OCI-LY1 (cell line): ENCODE data around the gene OTOS.

Source experiments
- H2AFZ ChIP-seq: fragments of 200-600 bp; sonication (generic), shearing (Covaris generic); 2 replicates; pipeline ENCODE4 v1.6.0; 2014; ENCODE audit warnings: antibody characterized with exemption, mild to moderate bottlenecking, low read length
- H3F3A ChIP-seq: fragments of 200-600 bp; sonication (generic), shearing (Covaris generic); 2 replicates; pipeline ENCODE4 v1.6.0; 2014; ENCODE audit warnings: mild to moderate bottlenecking, antibody characterized with exemption, low read length, moderate library complexity; ENCODE audit not compliant: insufficient read depth
- H3K27ac ChIP-seq: fragments of 200-600 bp; sonication (generic); 2 replicates; pipeline ENCODE4 v1.5.1; 2014; ENCODE audit warnings: low read length, mixed run types, mild to moderate bottlenecking, low read depth; ENCODE audit not compliant: poor library complexity, severe bottlenecking
- H3K27me3 ChIP-seq: fragments of 200-600 bp; sonication (generic); 2 replicates; pipeline ENCODE4 v1.6.0; 2014; ENCODE audit warnings: antibody characterized with exemption, mild to moderate bottlenecking, low read length, moderate library complexity; ENCODE audit not compliant: insufficient read depth
- H3K36me3 ChIP-seq: fragments of 200-600 bp; sonication (generic); 2 replicates; pipeline ENCODE4 v1.6.1; 2014; ENCODE audit warnings: mild to moderate bottlenecking, antibody characterized with exemption, low read length, moderate library complexity, mixed read lengths; ENCODE audit not compliant: insufficient read depth
- H3K4me1 ChIP-seq: fragments of 200-600 bp; sonication (generic); 2 replicates; pipeline ENCODE4 v1.5.1; 2014; ENCODE audit warnings: mild to moderate bottlenecking, low read length, moderate library complexity; ENCODE audit not compliant: insufficient read depth, severe bottlenecking
- H3K4me2 ChIP-seq: fragments of 200-600 bp; sonication (generic), shearing (Covaris generic); 2 replicates; pipeline ENCODE4 v1.6.1; 2014; ENCODE audit warnings: low read length
- H3K4me3 ChIP-seq: fragments of 200-600 bp; sonication (generic); 2 replicates; pipeline ENCODE4 v1.5.1; 2014; ENCODE audit warnings: low read length, low read depth, mild to moderate bottlenecking, mixed read lengths; ENCODE audit not compliant: poor library complexity, severe bottlenecking
- H3K79me2 ChIP-seq: fragments of 200-600 bp; shearing (Covaris generic); 2 replicates; pipeline ENCODE4 v1.6.1; 2016; ENCODE audit warnings: mixed run types, low read length, mixed read lengths; ENCODE audit not compliant: insufficient read depth
- H3K9ac ChIP-seq: fragments of 200-600 bp; sonication (generic), shearing (Covaris generic); 2 replicates; pipeline ENCODE4 v1.6.1; 2014; ENCODE audit warnings: mild to moderate bottlenecking, low read length, mixed read lengths
- H3K9me2 ChIP-seq: fragments of 200-600 bp; sonication (generic), shearing (Covaris generic); 2 replicates; pipeline ENCODE4 v1.6.1; 2014; ENCODE audit warnings: low read depth, mild to moderate bottlenecking, low read length, mixed read lengths
- H3K9me3 ChIP-seq: fragments of 200-600 bp; shearing (Covaris generic); 2 replicates; pipeline ENCODE4 v1.6.1; 2014; ENCODE audit warnings: low read length, mixed read lengths
- H4K20me1 ChIP-seq: fragments of 200-600 bp; sonication (generic), shearing (Covaris generic); 2 replicates; pipeline ENCODE4 v1.6.0; 2016; ENCODE audit warnings: mild to moderate bottlenecking, low read length; ENCODE audit not compliant: insufficient read depth
- CTCF ChIP-seq: fragments of 200-600 bp; sonication (generic), shearing (Covaris generic); IDR thresholded peaks from 2 replicates; pipeline ENCODE4 v1.5.1; 2017; ENCODE audit warnings: mild to moderate bottlenecking, antibody characterized with exemption, low read length, moderate library complexity, mixed read lengths
- EZH2 ChIP-seq: fragments of 200-600 bp; sonication (generic), shearing (Covaris generic); IDR thresholded peaks from 2 replicates; pipeline ENCODE4 v1.8.0; 2017; ENCODE audit warnings: borderline replicate concordance, mixed run types, mild to moderate bottlenecking, antibody characterized with exemption, low read length, moderate library complexity, mixed read lengths

Gene OTOS

GRCh38 chr2:240134466-240134865 is 6.0 kb downstream of the OTOS start:
- Histone ChIP-seq H3K4me3 (peak overlapping the region; percentile 93), H3K36me3 (peaks cover 45% of the 10 kb centered on the region), H3K4me2 (peak overlapping the region; percentile 84; the same call in 1 of the 2 replicates), H3K9me3 (no peaks in the 10 kb centered on the region), H3K27ac (no peak overlapping the region), H3K9ac (no peak overlapping the region), H3K79me2 (peaks cover 11% of the 10 kb centered on the region; the same call in 1 of the 2 replicates), H4K20me1 (no peaks in the 10 kb centered on the region), H3K9me2 (no peaks in the 10 kb centered on the region), H2AFZ (no peak overlapping the region), H3K27me3 (no peaks in the 10 kb centered on the region), H3K4me1 (peaks cover 21% of the 10 kb centered on the region), H3F3A (no peaks in the 10 kb centered on the region)
- TF ChIP-seq CTCF (no peak), EZH2 (no peak)

- peaks cover 56% of the 10 kb centered on the region for H3K36me3 ChIP-seq
- H3K27me3 ChIP-seq = no peaks in the 10 kb centered on the region
- no peak overlapping the region for H3K27ac ChIP-seq
- peaks cover 21% of the 10 kb centered on the region for H3K4me1 ChIP-seq
- H4K20me1 ChIP-seq = no peaks in the 10 kb centered on the region
- H2AFZ ChIP-seq = no peak overlapping the region
- H3F3A ChIP-seq = no peaks in the 10 kb centered on the region
- H3K4me2 ChIP-seq = no peak overlapping the region
- H3K9me2 ChIP-seq = no peaks in the 10 kb centered on the region
- no peak overlapping the region for H3K4me3 ChIP-seq
- H3K9ac ChIP-seq = no peak overlapping the region
- no peaks in the 10 kb centered on the region for H3K9me3 ChIP-seq
- TF ChIP-seq CTCF (no peak), EZH2 (no peak)
- peaks cover 11% of the 10 kb centered on the region; the same call in 1 of the 2 replicates for H3K79me2 ChIP-seq
Observed at GRCh38 chr2:240133401-240133800, 7.1 kb downstream of the OTOS start.

GRCh38 chr2:240132651-240132980 is 7.8 kb downstream of the OTOS start:
- Histone ChIP-seq H3K4me2 (no peak overlapping the region), H3K27me3 (no peaks in the 10 kb centered on the region), H3K36me3 (peaks cover 63% of the 10 kb centered on the region), H3K4me3 (no peak overlapping the region), H3K4me1 (peaks cover 21% of the 10 kb centered on the region), H3K79me2 (peaks cover 11% of the 10 kb centered on the region; the same call in 1 of the 2 replicates), H3K9ac (no peak overlapping the region), H2AFZ (no peak overlapping the region), H4K20me1 (no peaks in the 10 kb centered on the region), H3K9me3 (no peaks in the 10 kb centered on the region), H3K27ac (no peak overlapping the region), H3F3A (no peaks in the 10 kb centered on the region), H3K9me2 (no peaks in the 10 kb centered on the region)
- TF ChIP-seq EZH2 = no peak
- no peak for TF ChIP-seq CTCF
